SIG-M5 treated with dmso at 0.1 percent for 504 hours (cell line): Measurements from ENCODE around the gene CDK11B.
"Not testable (repeated sequence)": the region's sequence is repeated elsewhere in the genome, so short reads cannot be mapped to it uniquely, and the experiment has no call there.

ENCODE experiments used
- DNase-seq: peaks from one replicate; lab custom pipeline; 2025; ENCODE audit not compliant: unreplicated experiment; lab: John Stamatoyannopoulos, UW

The CDK11B gene

GRCh38 chr1:1683104-1683905 is 24.5 kb upstream of the CDK11B start:
- DNase-seq: no peak

- no peak for DNase-seq
These were observed 22.1 kb upstream of the CDK11B start for GRCh38 chr1:1680912-1681273.

- DNase-seq: no peak
These were observed 21.5 kb upstream of the CDK11B start for GRCh38 chr1:1680031-1680911.

GRCh38 chr1:1678581-1679380 is 20.0 kb upstream of the CDK11B start:
- DNase-seq: no peak

GRCh38 chr1:1677718-1678580 is 19.1 kb upstream of the CDK11B start:
- no peak for DNase-seq

GRCh38 chr1:1676087-1676486 is 17.3 kb upstream of the CDK11B start:
- DNase-seq: not testable (repeated sequence)

- not testable (repeated sequence) for DNase-seq
These were observed 16.4 kb upstream of the CDK11B start for GRCh38 chr1:1675218-1675617.

- DNase-seq: not testable (repeated sequence)
These were observed 16.0 kb upstream of the CDK11B start for GRCh38 chr1:1674806-1675205.

- no peak for DNase-seq
These were observed 13.6 kb upstream of the CDK11B start for GRCh38 chr1:1672181-1672965.

GRCh38 chr1:1671365-1672119 is 12.7 kb upstream of the CDK11B start:
- DNase-seq: no peak

GRCh38 chr1:1670866-1671265 is 12.1 kb upstream of the CDK11B start:
- DNase-seq: no peak

GRCh38 chr1:1669468-1670440 is 10.9 kb upstream of the CDK11B start:
- no peak for DNase-seq

GRCh38 chr1:1666526-1666925 is 7.7 kb upstream of the CDK11B start:
- no peak for DNase-seq

GRCh38 chr1:1665815-1666251 is 7.0 kb upstream of the CDK11B start:
- DNase-seq: no peak

GRCh38 chr1:1664941-1665814 is 6.4 kb upstream of the CDK11B start:
- no peak for DNase-seq

- DNase-seq: not testable (repeated sequence)
These were observed 5.5 kb upstream of the CDK11B start for GRCh38 chr1:1664318-1664717.
